Stimulated activated naive CD4-positive, alpha-beta T cell treated with Interleukin-2 at 50 U/mL for 16 hours (primary cell): ENCODE measurements around the gene MLH1.
"Not testable (repeated sequence)": the region's sequence is repeated elsewhere in the genome, so short reads cannot be mapped to it uniquely, and the experiment has no call there.

Experiments
- DNase-seq: peaks from one replicate; lab custom pipeline; 2025; lab: John Stamatoyannopoulos, UW

MLH1 gene

DNA sequence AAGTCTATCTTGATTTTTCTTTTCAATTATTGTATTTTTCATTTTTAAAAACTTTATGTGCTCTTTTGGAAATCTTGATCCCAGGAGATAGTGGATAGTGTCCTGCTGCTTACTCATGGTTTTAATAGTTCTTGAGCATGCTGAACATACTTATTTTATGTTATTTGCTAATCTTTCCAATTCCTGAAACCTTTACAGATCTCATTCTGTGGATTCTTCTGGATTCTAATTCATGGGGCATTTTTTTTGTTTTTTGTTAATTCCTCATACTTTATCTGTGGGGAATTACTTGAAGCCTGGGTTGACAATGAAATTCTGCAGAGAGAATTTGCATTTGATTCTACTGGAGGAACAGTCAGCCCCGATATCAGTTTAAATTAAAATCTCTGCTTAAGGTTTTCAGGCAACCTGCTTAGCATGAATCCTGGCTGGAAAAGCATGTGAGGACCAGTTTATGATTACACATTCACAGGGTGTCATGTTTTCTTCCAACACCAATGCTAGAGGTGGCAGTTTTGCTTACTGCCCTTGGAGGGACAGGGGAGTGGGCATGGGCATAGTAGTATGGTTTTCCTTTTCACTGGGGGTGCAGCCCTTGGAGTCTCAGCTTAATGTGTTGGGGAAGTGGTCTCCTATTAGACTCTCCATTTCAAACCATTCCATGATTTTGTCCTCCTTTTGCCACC, 46.0 kb downstream of the MLH1 start:
- no peak for DNase-seq

GRCh38 chr3:37040231-37040630, 46.9 kb downstream of the MLH1 start:
- DNase-seq = no peak

DNA sequence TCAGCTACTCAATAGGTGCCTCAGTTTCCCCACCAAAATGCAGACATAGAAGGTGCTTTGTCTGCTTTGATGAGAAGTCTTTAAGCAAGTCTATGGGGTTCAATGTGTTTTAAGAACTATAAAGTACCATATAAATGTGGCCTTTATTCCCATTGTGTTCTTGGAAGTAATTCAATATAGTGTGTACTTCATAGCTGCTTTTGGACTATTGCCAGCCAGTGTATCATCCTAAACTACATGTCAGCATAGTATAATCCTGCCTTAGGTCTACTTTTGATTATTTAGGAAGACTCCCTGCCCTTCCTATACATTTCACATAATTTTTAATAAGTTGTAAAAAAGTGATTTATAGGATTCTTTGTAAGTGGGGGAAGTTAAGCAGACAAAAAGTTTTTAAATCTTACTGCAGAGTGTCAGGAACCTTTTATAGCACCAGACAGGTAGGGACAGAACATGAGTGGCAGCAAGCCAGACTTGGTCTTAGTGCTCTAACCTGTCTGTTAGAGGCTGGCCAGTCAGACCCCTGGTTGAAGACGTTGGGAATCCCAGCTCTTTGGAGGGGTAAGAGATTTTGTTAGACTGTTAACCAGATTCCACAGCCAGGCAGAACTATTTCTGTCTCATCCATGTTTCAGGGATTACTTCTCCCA, 48.4 kb downstream of the MLH1 start:
- no peak for DNase-seq

DNA sequence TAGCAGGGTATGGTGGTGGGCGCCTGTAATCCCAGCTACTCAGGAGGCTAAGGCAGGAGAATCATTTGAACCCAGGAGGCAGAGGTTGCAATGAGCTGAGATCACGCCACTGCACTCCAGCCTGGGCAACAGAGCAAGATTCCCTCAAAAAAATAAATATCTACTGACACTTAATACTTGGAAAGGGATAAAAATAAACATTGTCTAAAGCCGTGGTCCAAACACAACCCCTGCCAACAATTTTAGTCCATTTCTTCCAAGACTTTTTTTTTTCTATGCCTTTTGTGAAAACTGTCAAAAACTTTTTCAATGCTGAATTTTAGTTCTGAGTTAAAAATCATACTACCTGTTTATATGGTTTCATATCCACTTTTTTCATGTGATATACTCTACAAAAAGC, 49.4 kb downstream of the MLH1 start:
- not testable (repeated sequence) for DNase-seq

DNA sequence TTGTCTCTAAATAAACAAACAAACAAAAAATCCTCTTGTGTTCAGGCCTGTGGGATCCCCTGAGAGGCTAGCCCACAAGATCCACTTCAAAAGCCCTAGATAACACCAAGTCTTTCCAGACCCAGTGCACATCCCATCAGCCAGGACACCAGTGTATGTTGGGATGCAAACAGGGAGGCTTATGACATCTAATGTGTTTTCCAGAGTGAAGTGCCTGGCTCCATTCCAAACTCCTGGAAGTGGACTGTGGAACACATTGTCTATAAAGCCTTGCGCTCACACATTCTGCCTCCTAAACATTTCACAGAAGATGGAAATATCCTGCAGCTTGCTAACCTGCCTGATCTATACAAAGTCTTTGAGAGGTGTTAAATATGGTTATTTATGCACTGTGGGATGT, 57.0 kb downstream of the MLH1 start:
- no peak for DNase-seq

DNA sequence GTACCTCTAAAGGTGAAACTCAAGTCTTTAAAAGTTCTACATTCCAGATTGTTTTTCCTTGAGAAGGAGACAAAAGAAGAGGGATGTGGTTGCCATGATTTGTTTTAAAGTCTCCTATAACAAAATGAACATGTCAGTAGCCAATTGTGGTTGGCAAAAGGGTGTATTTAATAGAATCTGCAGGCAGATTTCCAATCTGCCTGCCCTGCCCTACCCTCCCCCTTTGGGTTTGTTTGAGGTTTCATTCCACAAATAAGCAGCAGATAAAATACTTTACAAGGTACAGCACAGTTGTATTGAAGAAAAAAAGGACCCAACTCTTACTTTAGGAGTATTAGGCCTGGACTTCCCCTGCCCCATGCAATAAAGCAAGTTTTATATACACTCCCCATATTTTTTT, 59.5 kb downstream of the MLH1 start:
- no peak for DNase-seq

DNA sequence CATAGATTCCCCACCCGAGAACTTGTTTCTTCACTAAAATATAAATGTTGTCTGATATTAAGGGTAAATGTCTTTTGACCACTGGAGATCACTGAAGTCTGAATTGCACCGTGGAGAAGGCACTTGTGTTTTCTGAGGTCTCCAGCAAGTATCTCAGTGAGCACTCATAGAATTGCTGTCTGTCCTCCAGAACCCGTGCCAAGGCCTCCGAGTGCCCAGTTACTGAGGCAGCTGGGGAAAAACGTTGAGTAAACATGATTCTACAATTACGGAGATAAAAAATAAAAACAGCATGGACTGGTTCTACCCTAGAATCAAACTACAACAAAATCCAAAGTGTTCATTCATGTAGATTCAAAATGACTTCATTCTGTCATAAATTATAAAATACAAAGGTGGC, 60.0 kb downstream of the MLH1 start:
- no peak for DNase-seq

DNA sequence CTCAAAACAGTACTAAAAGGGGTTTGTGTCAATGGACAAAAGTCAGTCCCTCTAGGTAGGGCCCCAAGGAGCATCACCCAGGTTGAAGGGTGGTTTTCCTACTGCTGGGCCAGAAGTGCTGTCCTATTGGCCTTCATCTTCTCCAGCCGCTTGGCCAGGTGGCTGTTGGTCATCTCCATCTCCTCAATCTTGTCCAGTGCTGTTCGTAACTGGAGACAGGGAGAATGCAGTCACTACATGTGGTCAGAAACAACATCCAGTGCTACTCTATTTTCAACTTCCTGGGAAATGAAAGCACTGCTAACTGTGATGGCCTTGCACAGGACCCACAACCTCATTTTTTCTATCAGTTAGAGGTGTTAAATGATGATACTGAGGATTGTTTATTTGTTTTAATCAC, 60.4 kb downstream of the MLH1 start:
- no peak for DNase-seq

DNA sequence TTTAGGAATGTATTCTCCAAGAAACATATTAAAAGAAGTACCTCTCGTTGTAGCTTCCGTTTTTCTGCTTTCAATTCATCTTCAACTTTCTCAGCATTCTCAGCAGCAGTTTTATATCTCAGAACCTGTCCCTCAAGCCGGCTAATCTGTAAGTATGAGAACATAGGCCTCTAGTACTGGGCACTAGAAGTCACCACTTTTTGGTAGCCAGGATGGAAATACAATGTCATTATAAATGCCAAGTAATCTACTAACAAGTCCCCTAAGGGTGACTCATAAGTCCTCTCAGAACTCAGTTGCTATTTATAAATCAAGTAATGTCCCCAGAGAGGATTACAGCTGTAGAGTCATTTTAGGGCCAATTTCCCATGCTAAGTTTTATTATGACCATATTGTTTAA, 61.1 kb downstream of the MLH1 start:
- DNase-seq = no peak

GRCh38 chr3:37055077-37055476, 61.8 kb downstream of the MLH1 start:
- not testable (repeated sequence) for DNase-seq

GRCh38 chr3:37056826-37057225, 63.5 kb downstream of the MLH1 start:
- DNase-seq = no peak

GRCh38 chr3:37058117-37058516, 64.8 kb downstream of the MLH1 start:
- DNase-seq = no peak

GRCh38 chr3:37064747-37065146, 71.4 kb downstream of the MLH1 start:
- no peak for DNase-seq

- no peak for DNase-seq
These were observed 74.3 kb downstream of the MLH1 start for GRCh38 chr3:37067577-37067976.

GRCh38 chr3:37068031-37068430, 74.7 kb downstream of the MLH1 start:
- no peak for DNase-seq

- no peak for DNase-seq
These were observed 78.6 kb downstream of the MLH1 start for GRCh38 chr3:37071921-37072320.

GRCh38 chr3:37072892-37073291, 79.6 kb downstream of the MLH1 start:
- no peak for DNase-seq

- no peak for DNase-seq
These were observed 80.9 kb downstream of the MLH1 start for GRCh38 chr3:37074178-37074577.

DNA sequence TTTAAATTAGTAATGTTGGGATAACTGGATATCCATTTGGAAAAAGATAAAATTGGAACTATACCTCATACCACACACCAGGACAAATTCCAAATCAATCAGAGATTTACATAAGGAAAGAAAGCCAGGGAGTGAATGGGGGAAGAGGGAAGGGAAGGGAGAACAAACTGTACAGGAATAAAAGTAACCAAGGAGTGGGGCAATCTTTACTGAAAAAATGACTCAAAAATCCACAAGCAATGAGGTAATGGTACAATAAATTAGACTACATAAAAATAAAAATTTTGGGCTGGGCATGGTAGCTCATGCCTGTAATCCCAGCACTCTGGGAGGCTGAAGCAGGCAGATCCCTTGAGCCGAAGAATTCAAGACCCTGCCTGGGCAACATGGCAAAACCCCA, 82.6 kb downstream of the MLH1 start:
- no peak for DNase-seq

DNA sequence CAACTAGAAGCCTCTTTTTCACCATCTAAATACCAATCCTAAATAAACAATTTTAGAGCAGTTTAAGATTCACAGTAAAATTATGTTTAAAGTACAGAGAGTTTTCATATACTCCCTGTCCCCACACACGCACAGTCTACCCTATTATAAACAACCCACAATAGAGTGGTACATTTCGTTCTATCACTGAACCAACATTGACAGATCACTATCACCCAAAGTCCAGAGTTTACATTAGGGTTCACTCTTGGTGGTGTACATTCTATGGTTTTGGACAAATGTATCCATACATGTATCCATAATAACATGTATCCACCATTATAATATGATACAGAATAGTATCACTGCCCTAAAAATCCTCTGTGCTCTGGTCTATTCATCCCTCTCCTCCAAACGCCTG, 89.0 kb downstream of the MLH1 start:
- DNase-seq = no peak

GRCh38 chr3:37086918-37087317, 93.6 kb downstream of the MLH1 start:
- no peak for DNase-seq

GRCh38 chr3:37087870-37088269, 94.6 kb downstream of the MLH1 start:
- DNase-seq = no peak

GRCh38 chr3:37092484-37092883, 99.2 kb downstream of the MLH1 start:
- DNase-seq = no peak

- DNase-seq = no peak
These were observed 100.2 kb downstream of the MLH1 start for GRCh38 chr3:37093481-37093880.
